WERI-Rb-1 (cell line): ENCODE measurements around the gene ASCL3.

Experiments
- DNase-seq: peaks from one replicate; pipeline ENCODE4 v3.0.0-alpha.2; 2020
- H3K27ac ChIP-seq: fragments of 250-450 bp; sonication (Bioruptor Pico); 2 replicates; pipeline ENCODE4 v1.5.1; 2020; ENCODE audit warnings: mild to moderate bottlenecking, moderate library complexity
- H3K27me3 ChIP-seq: fragments of 250-450 bp; sonication (Bioruptor Pico); 2 replicates; pipeline ENCODE4 v1.5.1; 2021; ENCODE audit warnings: mild to moderate bottlenecking, low read depth, moderate library complexity; ENCODE audit not compliant: insufficient read depth, severe bottlenecking
- H3K36me3 ChIP-seq: fragments of 250-450 bp; sonication (Bioruptor Pico); 2 replicates; pipeline ENCODE4 v1.5.1; 2020; ENCODE audit warnings: mild to moderate bottlenecking, moderate library complexity
- H3K4me3 ChIP-seq: 2 replicates; pipeline ENCODE4 v1.5.1; 2011; ENCODE audit warnings: low read depth, mild to moderate bottlenecking, control low read depth, low read length
- H3K9me3 ChIP-seq: fragments of 250-450 bp; sonication (Bioruptor Pico); 2 replicates; pipeline ENCODE4 v1.5.1; 2021; ENCODE audit warnings: mild to moderate bottlenecking, moderate library complexity; ENCODE audit not compliant: severe bottlenecking
- TF ChIP-seq, protein P1 (sequence below): IDR thresholded peaks from 2 replicates; pipeline ENCODE4 v1.5.1; 2011; ENCODE audit warnings: low read depth, mild to moderate bottlenecking, control low read depth, inconsistent platforms, low read length

ASCL3 gene

DNA sequence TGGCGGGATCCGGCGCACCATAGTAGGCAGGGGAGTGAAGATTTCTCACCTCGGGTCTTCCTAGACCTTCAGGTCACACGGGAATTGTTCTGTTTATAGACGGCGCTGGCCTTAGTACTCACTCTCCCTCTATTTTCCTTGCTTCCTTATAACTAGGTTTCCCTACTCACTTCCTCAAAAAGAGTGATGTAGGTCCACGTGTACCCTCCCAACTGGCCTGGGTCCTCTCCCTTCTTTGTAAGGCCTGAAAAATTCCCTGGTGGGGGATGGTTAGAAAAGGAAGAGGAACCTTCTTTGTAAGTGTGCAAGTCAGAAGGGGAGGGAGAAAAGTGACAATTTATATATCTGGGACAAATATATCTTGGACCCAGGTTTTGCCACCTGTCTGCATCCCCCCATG is 24.4 kb upstream of the ASCL3 start:
- DNase-seq: no peak
- H3K27me3 ChIP-seq: no peaks in the 10 kb centered on the region
- H3K9me3 ChIP-seq: no peaks in the 10 kb centered on the region
- TF ChIP-seq, protein P1, sequence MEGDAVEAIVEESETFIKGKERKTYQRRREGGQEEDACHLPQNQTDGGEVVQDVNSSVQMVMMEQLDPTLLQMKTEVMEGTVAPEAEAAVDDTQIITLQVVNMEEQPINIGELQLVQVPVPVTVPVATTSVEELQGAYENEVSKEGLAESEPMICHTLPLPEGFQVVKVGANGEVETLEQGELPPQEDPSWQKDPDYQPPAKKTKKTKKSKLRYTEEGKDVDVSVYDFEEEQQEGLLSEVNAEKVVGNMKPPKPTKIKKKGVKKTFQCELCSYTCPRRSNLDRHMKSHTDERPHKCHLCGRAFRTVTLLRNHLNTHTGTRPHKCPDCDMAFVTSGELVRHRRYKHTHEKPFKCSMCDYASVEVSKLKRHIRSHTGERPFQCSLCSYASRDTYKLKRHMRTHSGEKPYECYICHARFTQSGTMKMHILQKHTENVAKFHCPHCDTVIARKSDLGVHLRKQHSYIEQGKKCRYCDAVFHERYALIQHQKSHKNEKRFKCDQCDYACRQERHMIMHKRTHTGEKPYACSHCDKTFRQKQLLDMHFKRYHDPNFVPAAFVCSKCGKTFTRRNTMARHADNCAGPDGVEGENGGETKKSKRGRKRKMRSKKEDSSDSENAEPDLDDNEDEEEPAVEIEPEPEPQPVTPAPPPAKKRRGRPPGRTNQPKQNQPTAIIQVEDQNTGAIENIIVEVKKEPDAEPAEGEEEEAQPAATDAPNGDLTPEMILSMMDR: no peak
- peaks cover 3% of the 10 kb centered on the region for H3K36me3 ChIP-seq
- H3K27ac ChIP-seq: no peak overlapping the region
- no peak overlapping the region for H3K4me3 ChIP-seq

DNA sequence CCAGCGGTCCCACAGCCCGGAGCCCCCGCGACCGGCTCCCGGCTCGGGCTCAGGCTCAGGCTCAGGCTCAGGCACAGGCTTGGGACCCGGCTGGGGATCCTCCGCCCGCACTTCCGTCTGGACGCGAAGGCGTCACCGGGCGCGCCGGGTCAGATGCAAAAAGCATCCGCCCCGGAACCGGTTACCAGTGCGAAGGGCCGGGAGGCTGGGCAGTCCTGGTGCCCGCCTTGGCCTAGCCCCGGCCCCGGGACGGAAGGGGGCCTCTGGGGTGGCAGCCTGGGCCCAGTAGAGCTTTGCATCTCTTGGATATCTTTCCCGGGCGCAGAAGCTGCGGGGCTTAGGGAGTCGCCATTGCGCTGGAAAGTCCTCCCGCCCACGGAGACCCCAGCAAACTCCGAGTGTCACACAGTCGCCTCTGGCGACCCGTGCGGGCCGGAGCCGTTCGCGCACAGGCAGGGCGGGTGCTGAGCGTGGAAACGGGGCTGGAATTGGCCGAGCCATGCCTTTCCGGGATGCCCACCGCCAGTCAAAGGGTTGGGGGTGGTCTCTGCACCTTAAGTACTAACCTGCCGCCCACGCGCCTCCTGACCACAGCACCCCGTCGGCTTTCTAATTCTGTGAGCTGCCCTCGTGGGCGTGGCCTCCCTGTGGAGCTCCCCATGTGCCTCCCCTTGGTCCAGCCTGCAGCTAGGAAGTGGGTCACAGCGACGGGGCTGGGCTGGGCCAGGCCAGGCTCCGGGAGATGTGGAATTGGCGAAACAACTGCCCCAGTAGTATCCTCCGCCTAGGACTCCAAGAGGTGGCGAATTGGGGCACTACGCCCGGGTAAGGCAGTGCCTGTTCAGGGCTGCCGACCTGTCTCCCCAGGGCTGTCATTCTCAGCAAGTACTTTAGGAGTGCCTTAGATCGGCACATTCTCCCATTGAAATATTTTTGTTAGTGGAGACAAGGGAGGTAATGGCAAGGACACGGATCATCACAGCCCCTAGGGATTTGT is 21.8 kb upstream of the ASCL3 start, which contains the start of gene TMEM9B:
TSS of gene TMEM9B (minus strand) at position 119 of the 997 bp plus-strand sequence. CDS start 129 bp downstream, outside the sequence.
- peak within 1 kb of the TSS; percentile 91 for H3K27ac ChIP-seq
- peaks cover 3% of the 10 kb centered on the region for H3K36me3 ChIP-seq
- no peaks in the 10 kb centered on the region for H3K9me3 ChIP-seq
- peak within 1 kb of the TSS; percentile 57 for H3K4me3 ChIP-seq
- TF ChIP-seq, protein P1: no peak
- peak; percentile 90 for DNase-seq
- no peaks in the 10 kb centered on the region for H3K27me3 ChIP-seq

DNA sequence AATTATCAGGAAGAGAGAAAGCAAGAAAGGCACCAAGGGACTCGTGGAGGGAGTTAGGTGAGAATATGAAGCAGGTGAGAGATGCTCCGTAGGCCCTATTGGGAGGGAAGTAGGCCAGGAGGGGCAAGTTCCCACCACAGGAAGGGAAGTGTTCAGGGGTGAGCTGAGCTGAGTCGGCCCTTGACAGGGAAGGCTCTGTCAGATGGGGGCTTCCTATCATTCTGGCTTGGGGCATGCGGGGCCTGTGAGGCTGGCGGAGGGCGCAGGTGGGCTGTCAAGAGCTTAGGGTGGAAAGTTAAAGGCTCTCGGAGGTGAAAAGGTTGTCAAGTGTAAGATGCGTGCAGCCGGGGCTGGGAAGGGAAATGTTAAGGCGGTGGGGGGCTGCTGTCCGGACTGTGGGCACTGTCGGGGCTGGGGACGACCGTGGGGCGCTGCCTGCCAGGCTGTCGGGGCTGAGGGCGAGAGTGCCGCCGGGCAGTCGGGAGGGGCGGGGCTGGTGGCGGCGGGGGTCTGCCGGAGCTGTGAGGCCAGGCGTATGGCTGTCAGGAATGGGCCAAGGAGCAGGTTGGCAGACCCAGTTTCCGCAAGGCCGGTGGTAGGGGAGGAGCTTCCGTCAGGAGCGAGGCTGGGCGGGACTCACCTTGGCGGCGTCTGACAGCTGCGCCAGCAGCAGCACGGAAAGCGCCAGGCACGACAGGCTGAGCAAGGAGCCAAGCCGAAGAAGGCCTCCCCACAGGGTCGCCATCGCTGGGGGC is 20.9 kb upstream of the ASCL3 start:
- peaks cover 3% of the 10 kb centered on the region for H3K36me3 ChIP-seq
- no peaks in the 10 kb centered on the region for H3K9me3 ChIP-seq
- peak overlapping the region; percentile 57 for H3K4me3 ChIP-seq
- peak overlapping the region; percentile 91 for H3K27ac ChIP-seq
- TF ChIP-seq, protein P1: no peak
- peak; percentile 80 for DNase-seq
- no peaks in the 10 kb centered on the region for H3K27me3 ChIP-seq

DNA sequence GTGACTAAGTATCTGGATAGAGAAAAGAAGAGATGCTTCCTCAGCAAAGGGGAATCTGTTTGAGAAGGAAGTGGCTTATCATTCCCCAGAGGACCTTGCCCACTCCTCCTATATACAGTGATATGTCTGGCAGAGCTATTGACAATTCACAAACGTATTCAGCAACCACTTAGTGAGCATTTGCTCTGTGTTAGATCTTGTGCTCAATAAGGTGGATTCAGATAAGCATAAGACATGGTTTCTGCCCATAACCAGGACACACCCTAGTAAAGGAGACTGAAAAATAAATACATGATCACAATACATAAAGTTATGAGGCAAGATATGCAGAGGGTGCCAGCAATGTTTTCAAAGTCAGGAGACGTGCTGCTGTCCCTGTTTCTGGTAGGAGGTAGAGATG is 20.0 kb upstream of the ASCL3 start:
- peaks cover 3% of the 10 kb centered on the region for H3K36me3 ChIP-seq
- no peak overlapping the region for H3K27ac ChIP-seq
- TF ChIP-seq, protein P1: no peak
- no peak for DNase-seq
- no peak overlapping the region for H3K4me3 ChIP-seq
- H3K9me3 ChIP-seq: no peaks in the 10 kb centered on the region
- no peaks in the 10 kb centered on the region for H3K27me3 ChIP-seq

DNA sequence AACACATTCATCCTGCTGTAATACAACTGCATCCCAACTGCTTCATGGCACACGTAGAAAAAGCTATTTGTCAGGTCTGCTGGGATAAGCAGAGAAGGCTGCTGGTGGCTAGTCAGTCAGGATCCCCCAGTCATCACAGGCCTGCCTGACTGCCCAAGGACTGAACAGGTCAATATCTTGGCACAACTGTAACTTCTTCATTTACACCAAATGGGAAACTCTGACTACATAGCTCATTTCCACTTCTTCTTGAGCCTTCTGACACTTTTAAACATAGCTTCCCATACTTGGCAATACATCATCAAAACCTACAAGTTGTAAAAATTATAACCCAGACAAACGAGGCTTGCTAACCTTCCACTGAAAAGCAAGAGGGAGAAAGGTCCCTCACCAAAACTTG is 18.6 kb upstream of the ASCL3 start:
- no peaks in the 10 kb centered on the region for H3K9me3 ChIP-seq
- H3K4me3 ChIP-seq: no peak overlapping the region
- no peaks in the 10 kb centered on the region for H3K27me3 ChIP-seq
- no peak overlapping the region for H3K27ac ChIP-seq
- TF ChIP-seq, protein P1: no peak
- H3K36me3 ChIP-seq: peaks cover 3% of the 10 kb centered on the region
- DNase-seq: no peak
